NCI-H446 (cell line): ENCODE results near the gene PCDHGA7.
"Not testable (repeated sequence)": the region's sequence is repeated elsewhere in the genome, so short reads cannot be mapped to it uniquely, and the experiment has no call there.

ENCODE experiments used
- DNase-seq, 2 experiments: peaks; one replicate each; lab custom pipeline; 2025; lab: John Stamatoyannopoulos, UW

The PCDHGA7 gene

GRCh38 chr5:141430332-141431113, 48.0 kb downstream of the PCDHGA7 start, which contains the start of gene PCDHGA12:
PCDHGA12 (plus strand) TSS chr5:141430507; CDS start chr5:141430760, 253 bp downstream.
- no peak for DNase-seq

- DNase-seq, result no peak
These were observed 48.7 kb downstream of the PCDHGA7 start for GRCh38 chr5:141431286-141431685.

DNA sequence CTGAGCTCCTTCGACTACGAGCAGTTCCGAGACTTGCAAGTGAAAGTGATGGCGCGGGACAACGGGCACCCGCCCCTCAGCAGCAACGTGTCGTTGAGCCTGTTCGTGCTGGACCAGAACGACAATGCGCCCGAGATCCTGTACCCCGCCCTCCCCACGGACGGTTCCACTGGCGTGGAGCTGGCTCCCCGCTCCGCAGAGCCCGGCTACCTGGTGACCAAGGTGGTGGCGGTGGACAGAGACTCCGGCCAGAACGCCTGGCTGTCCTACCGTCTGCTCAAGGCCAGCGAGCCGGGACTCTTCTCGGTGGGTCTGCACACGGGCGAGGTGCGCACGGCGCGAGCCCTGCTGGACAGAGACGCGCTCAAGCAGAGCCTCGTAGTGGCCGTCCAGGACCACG, 49.8 kb downstream of the PCDHGA7 start:
- not testable (repeated sequence) for DNase-seq

GRCh38 chr5:141432726-141433125, 50.2 kb downstream of the PCDHGA7 start:
- not testable (repeated sequence) for DNase-seq

DNA sequence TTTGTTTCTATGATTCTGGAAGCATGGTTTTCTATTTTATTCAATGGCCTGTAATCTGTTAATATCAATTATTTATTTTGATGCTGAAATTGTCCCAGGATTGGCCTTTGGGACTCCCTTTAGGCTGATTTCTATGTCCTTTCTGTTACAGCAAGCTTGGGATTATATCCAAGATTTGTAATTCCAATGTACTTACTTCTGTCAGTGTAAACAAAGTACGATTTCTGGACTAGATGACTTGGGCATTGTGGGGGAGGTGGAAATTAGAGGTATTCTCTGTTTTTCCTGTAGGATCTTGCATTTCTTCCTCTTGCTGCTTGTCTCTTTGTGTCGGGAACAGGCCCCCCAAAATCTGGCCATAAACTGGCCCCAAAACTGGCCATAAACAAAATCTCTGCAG, 51.5 kb downstream of the PCDHGA7 start:
- DNase-seq, result no peak
